Measurements from ENCODE around the gene EFR3B. TPM values are rescaled to one million over a fixed set of nuclear protein-coding genes. Genes with fewer than 3 reads are reported as not detected.

EFR3B gene
- total RNA-seq, 3 donors from 2014 or later (not counting 1 experiment from before 2014, with no cell fraction given) = 0.05 TPM; not detected in 2

DNA sequence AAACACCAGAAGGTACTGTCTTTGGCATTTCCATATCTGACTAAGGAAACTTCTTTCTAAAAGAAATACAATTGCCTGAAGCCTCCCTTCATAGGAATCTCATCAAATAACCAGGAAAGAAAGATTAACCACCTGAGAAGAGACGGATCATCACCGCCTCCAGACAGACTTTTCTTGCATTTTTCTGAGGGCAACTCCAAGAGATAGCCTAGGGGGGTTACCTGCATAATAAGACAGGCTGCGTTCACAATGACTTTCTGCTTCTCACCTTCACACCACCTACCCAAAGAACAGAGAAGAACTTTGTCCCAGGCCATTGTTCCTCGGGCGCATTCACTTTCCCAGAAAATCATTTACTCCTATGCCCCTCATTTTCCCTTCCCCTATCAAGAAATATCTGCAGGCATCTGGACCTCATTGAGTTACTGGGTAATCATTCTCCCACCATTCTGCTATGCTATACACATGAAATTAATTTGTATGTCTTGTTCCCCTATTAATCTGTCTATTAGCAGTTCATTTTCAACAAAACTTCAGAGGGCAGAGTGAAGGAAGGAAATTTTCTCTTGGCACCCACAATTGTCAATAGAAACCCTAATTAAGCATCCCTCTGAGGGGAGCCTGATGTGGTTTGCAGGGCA is 134.8 kb downstream of the EFR3B start:
- no peak overlapping the region for H3K4me3 ChIP-seq (ENCODE audit: low read length)
- no peak overlapping the region for H3K4me3 Mint-ChIP-seq
- 91% methylated on average over 5 of the region's 5 CpGs for whole genome bisulfite sequencing (ENCODE audit: insufficient coverage)
- H3K4me1 ChIP-seq (ENCODE audit: control insufficient read depth, insufficient read depth, low read length) = no peaks in the 10 kb centered on the region
- ATAC-seq (no peak), DNase-seq (no peak)
- H3K36me3 ChIP-seq (ENCODE audit: control insufficient read depth, insufficient read depth, low read length) = no peaks in the 10 kb centered on the region
- no peaks in the 10 kb centered on the region for H3K36me3 Mint-ChIP-seq
- H3K27ac ChIP-seq (ENCODE audit: low read length) = no peak overlapping the region
- H3K27me3 Mint-ChIP-seq (ENCODE audit: low read depth in 2 of 2) = peaks cover 27 to 32% of the 10 kb centered on the region in 2 donors
- H3K9me3 ChIP-seq (ENCODE audit: control insufficient read depth, insufficient read depth, low read length) = no peaks in the 10 kb centered on the region
- no peak overlapping the region for H3K27ac Mint-ChIP-seq
- H3K9me3 Mint-ChIP-seq = no peaks in the 10 kb centered on the region
- H3K27me3 ChIP-seq (ENCODE audit: control insufficient read depth, insufficient read depth, low read length) = peaks cover 3% of the 10 kb centered on the region
- intact Hi-C loops (cut with micrococcal nuclease) = no loop called here
- TF ChIP-seq, protein P1, sequence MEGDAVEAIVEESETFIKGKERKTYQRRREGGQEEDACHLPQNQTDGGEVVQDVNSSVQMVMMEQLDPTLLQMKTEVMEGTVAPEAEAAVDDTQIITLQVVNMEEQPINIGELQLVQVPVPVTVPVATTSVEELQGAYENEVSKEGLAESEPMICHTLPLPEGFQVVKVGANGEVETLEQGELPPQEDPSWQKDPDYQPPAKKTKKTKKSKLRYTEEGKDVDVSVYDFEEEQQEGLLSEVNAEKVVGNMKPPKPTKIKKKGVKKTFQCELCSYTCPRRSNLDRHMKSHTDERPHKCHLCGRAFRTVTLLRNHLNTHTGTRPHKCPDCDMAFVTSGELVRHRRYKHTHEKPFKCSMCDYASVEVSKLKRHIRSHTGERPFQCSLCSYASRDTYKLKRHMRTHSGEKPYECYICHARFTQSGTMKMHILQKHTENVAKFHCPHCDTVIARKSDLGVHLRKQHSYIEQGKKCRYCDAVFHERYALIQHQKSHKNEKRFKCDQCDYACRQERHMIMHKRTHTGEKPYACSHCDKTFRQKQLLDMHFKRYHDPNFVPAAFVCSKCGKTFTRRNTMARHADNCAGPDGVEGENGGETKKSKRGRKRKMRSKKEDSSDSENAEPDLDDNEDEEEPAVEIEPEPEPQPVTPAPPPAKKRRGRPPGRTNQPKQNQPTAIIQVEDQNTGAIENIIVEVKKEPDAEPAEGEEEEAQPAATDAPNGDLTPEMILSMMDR (IDR thresholded peaks at IDR 0.05) = no peak
- H3K4me1 Mint-ChIP-seq = no peaks in the 10 kb centered on the region

DNA sequence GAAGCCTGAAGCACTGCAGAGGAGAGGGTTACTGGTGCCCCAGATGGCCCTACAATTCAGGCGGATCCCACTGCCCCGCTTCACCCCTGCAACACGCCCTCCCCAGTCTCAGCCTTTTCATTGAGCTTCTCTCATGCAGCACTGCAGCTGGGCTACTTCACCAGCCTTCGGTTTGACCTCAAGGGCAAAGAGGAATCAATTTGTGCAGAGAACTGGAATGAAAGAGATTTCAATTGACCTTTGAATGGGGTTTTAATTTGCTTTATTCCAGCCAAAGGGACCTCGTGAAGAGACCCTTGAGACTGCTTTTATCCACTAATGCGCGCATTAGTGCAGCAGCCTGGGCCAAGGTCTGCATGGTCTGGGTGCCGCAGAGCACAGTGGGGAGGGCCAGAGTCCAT is 135.3 kb downstream of the EFR3B start:
- intact Hi-C loops (cut with micrococcal nuclease) = no loop called here

DNA sequence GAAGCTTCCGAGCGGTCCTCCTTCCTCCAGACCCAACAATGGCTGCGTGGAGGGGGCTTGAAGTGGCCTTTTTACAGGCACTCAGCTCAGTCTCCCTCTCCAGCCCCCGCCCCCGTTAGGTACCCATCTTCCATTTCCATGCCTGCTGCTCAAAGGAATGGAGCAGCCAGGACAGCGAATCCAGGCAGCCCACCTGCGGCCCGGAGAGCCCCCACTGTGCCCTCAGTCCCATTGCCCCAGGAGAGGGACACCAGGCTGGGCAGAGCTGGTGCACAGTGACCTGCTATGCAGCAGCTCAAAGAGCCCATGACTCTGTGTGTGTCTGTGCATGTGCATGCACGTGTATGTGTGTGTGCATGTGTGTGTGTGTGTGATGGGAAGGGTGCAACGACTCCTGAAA is 137.1 kb downstream of the EFR3B start:
- H3K4me1 Mint-ChIP-seq = no peaks in the 10 kb centered on the region
- H3K27ac Mint-ChIP-seq = no peak overlapping the region
- intact Hi-C loops (cut with micrococcal nuclease) = no loop called here
- ATAC-seq (peak in 1 of 3 donors; percentile 42), DNase-seq (no peak)
- no peaks in the 10 kb centered on the region for H3K36me3 Mint-ChIP-seq
- Histone ChIP-seq H3K4me1 (ENCODE audit: control insufficient read depth, insufficient read depth, low read length) (no peaks in the 10 kb centered on the region), H3K27me3 (ENCODE audit: control insufficient read depth, insufficient read depth, low read length) (peaks cover 3% of the 10 kb centered on the region), H3K4me3 (ENCODE audit: low read length) (no peak overlapping the region), H3K27ac (ENCODE audit: low read length) (no peak overlapping the region), H3K9me3 (ENCODE audit: control insufficient read depth, insufficient read depth, low read length) (no peaks in the 10 kb centered on the region), H3K36me3 (ENCODE audit: control insufficient read depth, insufficient read depth, low read length) (no peaks in the 10 kb centered on the region)
- WGBS (ENCODE audit: insufficient coverage) = 91% methylated on average over 10 of the region's 10 CpGs
- no peaks in the 10 kb centered on the region for H3K9me3 Mint-ChIP-seq
- no peak overlapping the region for H3K4me3 Mint-ChIP-seq
- peaks cover 15 to 20% of the 10 kb centered on the region in 2 donors for H3K27me3 Mint-ChIP-seq (ENCODE audit: low read depth in 2 of 2)
- TF ChIP-seq, protein P1 (IDR thresholded peaks at IDR 0.05) = no peak

More for the DNA sequence above, 135.3 kb downstream of the EFR3B start:
- no peaks in the 10 kb centered on the region for H3K9me3 Mint-ChIP-seq
- Histone ChIP-seq H3K36me3 (ENCODE audit: control insufficient read depth, insufficient read depth, low read length) (no peaks in the 10 kb centered on the region), H3K27me3 (ENCODE audit: control insufficient read depth, insufficient read depth, low read length) (peaks cover 3% of the 10 kb centered on the region), H3K4me3 (ENCODE audit: low read length) (no peak overlapping the region), H3K27ac (ENCODE audit: low read length) (no peak overlapping the region), H3K4me1 (ENCODE audit: control insufficient read depth, insufficient read depth, low read length) (no peaks in the 10 kb centered on the region), H3K9me3 (ENCODE audit: control insufficient read depth, insufficient read depth, low read length) (no peaks in the 10 kb centered on the region)
- ATAC-seq (no peak), DNase-seq (no peak)
- WGBS (ENCODE audit: insufficient coverage) = 92% methylated on average over 8 of the region's 8 CpGs
- H3K27ac Mint-ChIP-seq = no peak overlapping the region
- H3K27me3 Mint-ChIP-seq (ENCODE audit: low read depth in 2 of 2) = peaks cover 24 to 29% of the 10 kb centered on the region in 2 donors
- TF ChIP-seq, protein P1 (IDR thresholded peaks at IDR 0.05) = no peak
- no peaks in the 10 kb centered on the region for H3K36me3 Mint-ChIP-seq
- H3K4me3 Mint-ChIP-seq = no peak overlapping the region
- H3K4me1 Mint-ChIP-seq = no peaks in the 10 kb centered on the region

DNA sequence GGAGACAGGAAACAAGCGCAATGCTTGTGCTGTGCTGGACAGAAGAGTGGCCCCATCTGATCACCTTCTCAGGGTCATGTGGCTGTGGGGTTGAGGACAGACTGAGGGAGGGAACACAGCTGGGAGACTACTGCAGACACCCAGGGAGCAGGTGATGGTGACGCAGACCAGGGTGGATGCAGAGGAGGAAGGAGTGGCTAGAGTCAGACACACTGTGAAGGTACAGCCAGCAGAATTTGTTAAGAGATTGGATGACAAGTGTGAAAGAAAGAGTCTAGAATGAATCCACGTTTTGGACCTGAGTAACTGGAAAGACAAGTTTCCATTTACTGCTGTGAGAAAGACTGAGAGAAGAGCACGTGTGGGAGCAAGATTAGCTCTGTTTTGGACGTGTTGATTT is 142.4 kb downstream of the EFR3B start:
- no peak overlapping the region for H3K4me3 Mint-ChIP-seq
- Histone ChIP-seq H3K27ac (ENCODE audit: low read length) (no peak overlapping the region), H3K27me3 (ENCODE audit: control insufficient read depth, insufficient read depth, low read length) (no peaks in the 10 kb centered on the region), H3K9me3 (ENCODE audit: control insufficient read depth, insufficient read depth, low read length) (no peaks in the 10 kb centered on the region), H3K4me3 (ENCODE audit: low read length) (no peak overlapping the region), H3K4me1 (ENCODE audit: control insufficient read depth, insufficient read depth, low read length) (no peaks in the 10 kb centered on the region), H3K36me3 (ENCODE audit: control insufficient read depth, insufficient read depth, low read length) (no peaks in the 10 kb centered on the region)
- no peak for DNase-seq
- WGBS (ENCODE audit: insufficient coverage) = 78% methylated on average over 5 of the region's 5 CpGs
- H3K36me3 Mint-ChIP-seq = no peaks in the 10 kb centered on the region
- intact Hi-C loops (cut with micrococcal nuclease) = no loop called here
- H3K9me3 Mint-ChIP-seq = no peaks in the 10 kb centered on the region
- H3K27me3 Mint-ChIP-seq (ENCODE audit: low read depth in 2 of 2) = peaks cover 3 to 10% of the 10 kb centered on the region in 2 donors
- H3K4me1 Mint-ChIP-seq = no peaks in the 10 kb centered on the region
- TF ChIP-seq, protein P1 (IDR thresholded peaks at IDR 0.05) = no peak
- no peak for ATAC-seq
- no peak overlapping the region for H3K27ac Mint-ChIP-seq
